Osteoblast (primary cell): ENCODE data around the gene LEPROT. TPM values are rescaled to one million over a fixed set of nuclear protein-coding genes. Genes with fewer than 3 reads are reported as not detected.

ENCODE experiments used
- DNase-seq: peaks from one replicate; pipeline ENCODE4 v3.0.0; 2011; ENCODE audit warnings: low spot score, mixed read lengths; ENCODE audit not compliant: insufficient read length; ENCODE audit errors: missing footprints
- H2AFZ ChIP-seq: 2 replicates; pipeline ENCODE4 v1.6.0; 2011; ENCODE audit warnings: mild to moderate bottlenecking, low read length
- H3K27ac ChIP-seq: 2 replicates; pipeline ENCODE4 v1.5.1; 2011; ENCODE audit warnings: mild to moderate bottlenecking, low read depth, low read length, moderate library complexity
- H3K27me3 ChIP-seq: 2 replicates; pipeline ENCODE4 v1.6.0; 2012; ENCODE audit warnings: mild to moderate bottlenecking, control low read depth, inconsistent platforms, low read length, moderate library complexity; ENCODE audit not compliant: insufficient read depth
- H3K36me3 ChIP-seq: 2 replicates; pipeline ENCODE4 v1.5.1; 2011; ENCODE audit warnings: mild to moderate bottlenecking, low read length, control low read depth, moderate library complexity; ENCODE audit not compliant: insufficient read depth
- H3K4me1 ChIP-seq: 2 replicates; pipeline ENCODE4 v1.5.1; 2011; ENCODE audit warnings: mild to moderate bottlenecking, low read length, control low read depth, moderate library complexity; ENCODE audit not compliant: insufficient read depth
- H3K4me2 ChIP-seq: 2 replicates; pipeline ENCODE4 v1.6.0; 2011; ENCODE audit warnings: mild to moderate bottlenecking, low read length; ENCODE audit not compliant: insufficient read depth
- H3K4me3 ChIP-seq: fragments of 200-600 bp; sonication (generic); 3 replicates; pipeline ENCODE4 v1.5.1; 2012; ENCODE audit warnings: mild to moderate bottlenecking, low read length, inconsistent platforms; ENCODE audit not compliant: insufficient read depth
- H3K79me2 ChIP-seq: 2 replicates; pipeline ENCODE4 v1.6.0; 2012; ENCODE audit warnings: mild to moderate bottlenecking, low read length, control low read depth, inconsistent platforms; ENCODE audit not compliant: insufficient read depth
- H3K9me3 ChIP-seq: 2 replicates; pipeline ENCODE4 v1.5.1; 2011; ENCODE audit warnings: low read depth, low read length, control low read depth
- H4K20me1 ChIP-seq: 2 replicates; pipeline ENCODE4 v1.6.0; 2012; ENCODE audit warnings: mild to moderate bottlenecking, low read length, control low read depth; ENCODE audit not compliant: insufficient read depth
- small RNA-seq: library from RNA; depleted of rRNA; stranded (forward); fragments of <200 nt; gene quantifications from one replicate; pipeline ENCODE3, GENCODE V24; 2012
- total RNA-seq: library from RNA; depleted of rRNA; stranded (reverse); fragments of >200 nt; gene quantifications from 2 replicates; pipeline ENCODE4 v1.2.3, GENCODE V29; 2012
- TF ChIP-seq, protein P1 (sequence below): IDR thresholded peaks from 2 replicates; pipeline ENCODE4 v1.5.1; 2011; ENCODE audit warnings: mild to moderate bottlenecking, low read depth, low read length, moderate library complexity; ENCODE audit errors: extremely low read depth

Gene LEPROT
- total RNA-seq, 1 donor = 87.9 TPM

DNA sequence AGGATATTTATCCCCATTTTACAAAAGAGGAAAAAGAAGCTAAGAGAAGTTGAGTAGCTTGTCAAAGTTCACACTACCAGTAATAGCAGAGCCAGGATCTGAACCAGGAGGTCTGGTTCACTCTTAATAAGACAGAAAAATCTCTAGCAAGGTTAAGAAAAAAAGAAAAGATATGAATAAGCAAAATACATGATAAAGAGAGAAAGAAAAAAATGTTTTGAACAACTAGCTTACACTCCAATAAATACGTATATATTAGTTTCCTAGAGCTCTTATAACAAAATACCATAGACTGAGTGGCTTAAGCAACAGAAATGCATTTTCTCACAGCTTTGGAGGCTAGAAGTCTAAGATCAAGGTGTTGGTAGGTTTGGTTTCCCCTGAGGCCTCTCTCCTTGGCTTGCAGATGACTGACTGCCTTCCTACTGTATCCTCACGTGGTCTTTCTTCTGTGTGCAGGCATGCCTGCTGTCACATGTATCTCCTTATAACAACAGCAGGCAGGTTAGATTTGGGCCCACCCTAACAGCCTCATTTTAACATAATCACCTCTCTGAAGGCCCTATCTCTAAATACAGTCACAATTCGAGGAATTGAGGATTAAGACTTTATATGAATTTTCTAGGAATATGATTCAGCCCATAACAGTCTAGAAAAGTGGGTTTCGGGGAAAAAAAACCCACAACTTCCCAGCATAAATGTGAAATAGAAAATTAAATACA, 60.4 kb downstream of the LEPROT start:
- Histone ChIP-seq H3K4me3 (no peak overlapping the region), H3K4me1 (peaks cover 18% of the 10 kb centered on the region), H3K27me3 (no peaks in the 10 kb centered on the region), H4K20me1 (no peaks in the 10 kb centered on the region), H3K4me2 (no peak overlapping the region), H3K9me3 (no peaks in the 10 kb centered on the region), H3K79me2 (no peaks in the 10 kb centered on the region), H2AFZ (no peak overlapping the region), H3K27ac (no peak overlapping the region), H3K36me3 (no peaks in the 10 kb centered on the region)
- TF ChIP-seq, protein P1, sequence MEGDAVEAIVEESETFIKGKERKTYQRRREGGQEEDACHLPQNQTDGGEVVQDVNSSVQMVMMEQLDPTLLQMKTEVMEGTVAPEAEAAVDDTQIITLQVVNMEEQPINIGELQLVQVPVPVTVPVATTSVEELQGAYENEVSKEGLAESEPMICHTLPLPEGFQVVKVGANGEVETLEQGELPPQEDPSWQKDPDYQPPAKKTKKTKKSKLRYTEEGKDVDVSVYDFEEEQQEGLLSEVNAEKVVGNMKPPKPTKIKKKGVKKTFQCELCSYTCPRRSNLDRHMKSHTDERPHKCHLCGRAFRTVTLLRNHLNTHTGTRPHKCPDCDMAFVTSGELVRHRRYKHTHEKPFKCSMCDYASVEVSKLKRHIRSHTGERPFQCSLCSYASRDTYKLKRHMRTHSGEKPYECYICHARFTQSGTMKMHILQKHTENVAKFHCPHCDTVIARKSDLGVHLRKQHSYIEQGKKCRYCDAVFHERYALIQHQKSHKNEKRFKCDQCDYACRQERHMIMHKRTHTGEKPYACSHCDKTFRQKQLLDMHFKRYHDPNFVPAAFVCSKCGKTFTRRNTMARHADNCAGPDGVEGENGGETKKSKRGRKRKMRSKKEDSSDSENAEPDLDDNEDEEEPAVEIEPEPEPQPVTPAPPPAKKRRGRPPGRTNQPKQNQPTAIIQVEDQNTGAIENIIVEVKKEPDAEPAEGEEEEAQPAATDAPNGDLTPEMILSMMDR = no peak
- DNase-seq = no peak

DNA sequence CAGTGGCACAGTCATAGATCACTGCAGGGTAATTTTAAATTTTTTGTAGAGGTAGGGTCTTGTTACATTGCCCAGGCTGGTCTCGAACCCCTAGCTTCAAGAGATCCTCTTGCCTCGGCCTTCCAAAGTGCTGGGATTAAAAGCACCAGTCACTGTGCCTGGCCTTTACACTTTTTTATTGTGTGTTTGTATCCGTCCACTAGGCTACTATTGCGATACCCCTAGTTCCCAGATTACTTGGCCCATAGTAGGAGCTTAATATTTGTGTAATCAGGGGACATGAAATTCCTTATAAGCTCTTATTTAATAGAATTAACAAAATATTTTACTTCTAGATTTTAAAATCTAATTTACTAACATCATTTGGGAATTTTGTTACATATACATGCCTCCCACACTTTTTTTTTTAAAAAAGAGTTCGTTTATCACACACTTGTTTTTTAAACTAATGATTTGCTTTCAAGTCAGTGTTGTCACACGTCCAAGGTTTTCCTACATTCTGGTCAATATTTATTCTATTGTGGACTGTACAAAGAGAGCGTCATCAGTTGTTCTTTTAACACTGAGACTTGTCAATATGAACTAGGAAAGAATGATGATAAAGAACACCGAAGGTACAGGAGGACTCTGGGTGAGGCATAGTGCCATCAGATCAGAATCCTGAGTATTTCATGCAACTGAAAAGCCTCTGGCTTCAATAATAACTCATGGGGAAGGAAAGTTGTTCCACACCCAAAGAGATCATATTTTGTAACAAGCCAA, 63.7 kb downstream of the LEPROT start:
- no peaks in the 10 kb centered on the region for H3K79me2 ChIP-seq
- H4K20me1 ChIP-seq = no peaks in the 10 kb centered on the region
- no peak overlapping the region for H3K4me3 ChIP-seq
- H3K4me1 ChIP-seq = no peaks in the 10 kb centered on the region
- no peak for DNase-seq
- no peaks in the 10 kb centered on the region for H3K9me3 ChIP-seq
- no peaks in the 10 kb centered on the region for H3K36me3 ChIP-seq
- H2AFZ ChIP-seq = no peak overlapping the region
- TF ChIP-seq, protein P1 = no peak
- no peaks in the 10 kb centered on the region for H3K27me3 ChIP-seq
- H3K4me2 ChIP-seq = no peak overlapping the region
- H3K27ac ChIP-seq = no peak overlapping the region

Small RNA genes within 50 kb of the gene (small RNA-seq; reads per million reads assigned to genes)
- gene RNU2-15P = not detected

Other genes with a start within 250 kb of the LEPROT start
- 10.5 and 11.8 TPM in 2 replicates for gene DNAJC6, start 111.1 kb upstream of the LEPROT start, total RNA-seq
- 169 and 235 TPM in 2 replicates for gene LEPR, start within 50 bp of the LEPROT start, total RNA-seq